ENCODE data around the gene TNFRSF18. TPM values are rescaled to one million over a fixed set of nuclear protein-coding genes. Genes with fewer than 3 reads are reported as not detected.

Gene TNFRSF18
- total and polyA plus RNA-seq, 10 of the 15 experiments (the other 5 are each of a cell fraction or from before 2014, with no cell fraction given), result 0.18 to 7.5 (median 1.5) TPM; not detected in 1

GRCh38 chr1:1225238-1225845 is 18.9 kb upstream of the TNFRSF18 start (continued):
- TF ChIP-seq, protein P1, sequence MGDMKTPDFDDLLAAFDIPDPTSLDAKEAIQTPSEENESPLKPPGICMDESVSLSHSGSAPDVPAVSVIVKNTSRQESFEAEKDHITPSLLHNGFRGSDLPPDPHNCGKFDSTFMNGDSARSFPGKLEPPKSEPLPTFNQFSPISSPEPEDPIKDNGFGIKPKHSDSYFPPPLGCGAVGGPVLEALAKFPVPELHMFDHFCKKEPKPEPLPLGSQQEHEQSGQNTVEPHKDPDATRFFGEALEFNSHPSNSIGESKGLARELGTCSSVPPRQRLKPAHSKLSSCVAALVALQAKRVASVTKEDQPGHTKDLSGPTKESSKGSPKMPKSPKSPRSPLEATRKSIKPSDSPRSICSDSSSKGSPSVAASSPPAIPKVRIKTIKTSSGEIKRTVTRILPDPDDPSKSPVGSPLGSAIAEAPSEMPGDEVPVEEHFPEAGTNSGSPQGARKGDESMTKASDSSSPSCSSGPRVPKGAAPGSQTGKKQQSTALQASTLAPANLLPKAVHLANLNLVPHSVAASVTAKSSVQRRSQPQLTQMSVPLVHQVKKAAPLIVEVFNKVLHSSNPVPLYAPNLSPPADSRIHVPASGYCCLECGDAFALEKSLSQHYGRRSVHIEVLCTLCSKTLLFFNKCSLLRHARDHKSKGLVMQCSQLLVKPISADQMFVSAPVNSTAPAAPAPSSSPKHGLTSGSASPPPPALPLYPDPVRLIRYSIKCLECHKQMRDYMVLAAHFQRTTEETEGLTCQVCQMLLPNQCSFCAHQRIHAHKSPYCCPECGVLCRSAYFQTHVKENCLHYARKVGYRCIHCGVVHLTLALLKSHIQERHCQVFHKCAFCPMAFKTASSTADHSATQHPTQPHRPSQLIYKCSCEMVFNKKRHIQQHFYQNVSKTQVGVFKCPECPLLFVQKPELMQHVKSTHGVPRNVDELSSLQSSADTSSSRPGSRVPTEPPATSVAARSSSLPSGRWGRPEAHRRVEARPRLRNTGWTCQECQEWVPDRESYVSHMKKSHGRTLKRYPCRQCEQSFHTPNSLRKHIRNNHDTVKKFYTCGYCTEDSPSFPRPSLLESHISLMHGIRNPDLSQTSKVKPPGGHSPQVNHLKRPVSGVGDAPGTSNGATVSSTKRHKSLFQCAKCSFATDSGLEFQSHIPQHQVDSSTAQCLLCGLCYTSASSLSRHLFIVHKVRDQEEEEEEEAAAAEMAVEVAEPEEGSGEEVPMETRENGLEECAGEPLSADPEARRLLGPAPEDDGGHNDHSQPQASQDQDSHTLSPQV (IDR thresholded peaks at IDR 0.05), result no peak
- no peak for TF ChIP-seq PML (IDR thresholded peaks at IDR 0.05; ENCODE audit: low read length)
- TF ChIP-seq TCF7 (IDR thresholded peaks at IDR 0.05; ENCODE audit: borderline replicate concordance), result no peak
- TF ChIP-seq, protein P2, sequence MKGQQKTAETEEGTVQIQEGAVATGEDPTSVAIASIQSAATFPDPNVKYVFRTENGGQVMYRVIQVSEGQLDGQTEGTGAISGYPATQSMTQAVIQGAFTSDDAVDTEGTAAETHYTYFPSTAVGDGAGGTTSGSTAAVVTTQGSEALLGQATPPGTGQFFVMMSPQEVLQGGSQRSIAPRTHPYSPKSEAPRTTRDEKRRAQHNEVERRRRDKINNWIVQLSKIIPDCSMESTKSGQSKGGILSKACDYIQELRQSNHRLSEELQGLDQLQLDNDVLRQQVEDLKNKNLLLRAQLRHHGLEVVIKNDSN (IDR thresholded peaks at IDR 0.05; ENCODE audit: borderline replicate concordance, extremely low read length, insufficient read depth, low read depth, low read length), result no peak
- no peak for TF ChIP-seq EGR1 (IDR thresholded peaks at IDR 0.05; ENCODE audit: borderline replicate concordance in 1 of 2, low read depth in 2 of 2, low read length in 2 of 2)
- TF ChIP-seq MLLT1 (IDR thresholded peaks at IDR 0.05), result no peak
- no peak for TF ChIP-seq BCLAF1 (IDR thresholded peaks at IDR 0.05)
